GM19467 (cell line): ENCODE results near the gene CDK8.
A peak's percentile ranks its signal among the peaks of the same experiment; 100 is the strongest.
"Not testable (repeated sequence)": the region's sequence is repeated elsewhere in the genome, so short reads cannot be mapped to it uniquely, and the experiment has no call there.

Experiments used
- ATAC-seq: cut with Tn5 transposase; IDR thresholded peaks from one replicate; pipeline ENCODE4 v1.9.1; 2021; ENCODE audit warnings: mild to moderate bottlenecking, moderate library complexity; ENCODE audit not compliant: unreplicated experiment

Gene CDK8

DNA sequence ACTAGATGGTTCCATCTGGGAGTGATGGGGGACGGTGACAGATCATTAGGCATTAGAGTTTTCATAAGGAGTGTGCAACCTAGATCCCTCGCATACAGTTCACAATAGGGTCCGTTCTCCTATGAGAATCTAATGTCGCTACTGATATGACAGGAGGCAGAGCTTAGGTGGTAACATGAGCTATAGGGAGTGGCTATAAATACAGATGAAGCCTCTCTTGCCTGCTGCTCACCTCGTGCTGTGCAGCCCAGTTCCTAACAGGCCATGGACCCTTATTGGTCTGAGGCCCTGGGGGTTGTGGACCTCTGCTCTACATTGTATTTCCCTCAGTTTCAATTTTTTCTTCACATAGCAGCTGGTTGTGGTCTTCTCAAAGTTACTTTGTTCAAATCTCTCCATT is 56.5 kb downstream of the CDK8 start:
- ATAC-seq: no peak

DNA sequence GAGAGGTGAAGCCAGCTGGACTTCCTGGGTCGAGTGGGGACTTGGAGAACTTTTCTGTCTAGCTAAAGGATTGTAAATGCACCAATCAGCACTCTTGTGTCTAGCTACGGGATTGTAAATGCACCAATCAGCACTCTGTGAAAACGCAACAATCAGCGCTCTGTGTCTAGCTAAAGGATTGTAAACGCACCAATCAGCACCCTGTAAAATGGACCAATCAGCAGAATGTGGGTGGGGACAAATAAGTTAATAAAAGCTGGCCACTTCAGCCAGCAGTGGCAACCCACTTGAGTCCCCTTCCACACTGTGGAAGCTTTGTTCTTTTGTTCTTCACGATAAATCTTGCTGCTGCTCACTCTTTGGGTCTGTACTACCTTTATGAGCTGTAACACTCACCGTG is 58.1 kb downstream of the CDK8 start:
- not testable (repeated sequence) for ATAC-seq

DNA sequence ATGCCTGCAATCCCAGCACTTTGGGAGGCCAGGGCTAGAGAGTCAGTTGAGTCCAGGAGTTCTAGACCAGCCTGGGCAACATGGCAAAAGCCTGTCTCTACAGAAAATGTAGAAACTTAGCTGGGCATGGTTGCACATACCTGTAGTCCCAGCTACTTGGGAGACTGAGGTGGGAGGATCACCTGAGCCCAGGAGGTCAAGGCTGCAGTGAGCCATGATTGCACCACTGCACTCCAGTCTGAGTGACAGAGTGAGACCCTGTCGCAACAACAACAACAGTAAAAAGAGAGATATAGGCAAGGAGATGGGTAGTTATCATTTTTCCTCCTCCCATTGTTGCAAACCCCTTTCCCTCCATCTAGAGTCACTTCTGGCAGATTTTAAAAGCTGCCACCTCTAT is 62.2 kb downstream of the CDK8 start:
- not testable (repeated sequence) for ATAC-seq

DNA sequence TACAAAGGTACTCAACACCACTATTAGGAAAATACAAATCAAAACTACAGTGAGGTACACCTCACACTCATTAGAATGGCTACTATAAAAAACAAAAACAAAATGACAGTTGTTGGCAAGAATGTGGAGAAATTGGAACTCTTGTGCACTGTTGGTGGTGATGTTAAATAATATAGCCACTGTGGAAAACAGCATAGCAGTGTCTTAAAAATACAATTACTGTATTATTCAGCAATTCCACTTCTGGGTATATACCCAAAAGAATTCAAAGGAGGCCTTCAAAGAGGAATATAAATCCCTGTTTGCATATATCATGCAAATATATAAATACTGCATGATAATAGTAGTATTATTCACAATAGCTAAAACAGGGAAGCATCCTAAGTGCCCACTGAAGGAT is 66.8 kb downstream of the CDK8 start:
- ATAC-seq: no peak

DNA sequence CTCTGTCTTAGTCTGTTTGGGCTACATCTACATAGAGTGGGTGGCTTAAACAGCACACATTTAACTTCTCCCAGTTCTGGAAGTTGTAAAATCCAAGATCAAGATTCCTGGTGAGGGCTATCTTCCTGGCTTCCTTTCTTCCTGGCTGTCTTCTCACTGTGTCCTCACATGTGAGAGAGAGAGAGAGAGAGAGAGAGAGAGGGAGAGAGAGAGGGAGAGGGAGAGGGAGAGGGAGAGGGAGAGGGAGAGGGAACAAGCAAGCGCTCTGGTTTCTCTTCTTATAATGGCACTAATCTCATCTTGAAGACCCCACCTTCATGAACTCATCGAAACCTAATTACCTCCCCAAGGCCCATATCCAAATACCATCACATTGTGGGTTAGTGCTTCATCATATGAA is 69.2 kb downstream of the CDK8 start:
- no peak for ATAC-seq

DNA sequence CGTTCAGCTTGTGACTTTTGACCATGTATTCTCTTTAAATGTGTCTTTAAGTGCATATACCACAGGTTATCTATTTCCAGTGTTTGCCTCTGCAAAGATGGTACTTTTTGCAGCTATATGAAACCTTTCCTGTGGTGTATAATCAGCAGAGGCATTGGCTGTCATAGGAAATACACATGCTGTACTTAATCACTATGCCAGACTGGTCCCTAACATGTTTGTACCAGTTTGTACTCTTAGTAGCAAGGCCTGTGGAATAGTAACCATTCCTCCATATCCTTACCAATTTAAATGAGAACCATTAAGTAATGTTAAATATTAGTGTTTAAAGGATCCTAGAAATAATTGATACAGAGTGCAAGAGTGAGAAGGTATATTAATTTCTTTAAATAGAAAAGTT is 69.8 kb downstream of the CDK8 start:
- ATAC-seq: no peak

DNA sequence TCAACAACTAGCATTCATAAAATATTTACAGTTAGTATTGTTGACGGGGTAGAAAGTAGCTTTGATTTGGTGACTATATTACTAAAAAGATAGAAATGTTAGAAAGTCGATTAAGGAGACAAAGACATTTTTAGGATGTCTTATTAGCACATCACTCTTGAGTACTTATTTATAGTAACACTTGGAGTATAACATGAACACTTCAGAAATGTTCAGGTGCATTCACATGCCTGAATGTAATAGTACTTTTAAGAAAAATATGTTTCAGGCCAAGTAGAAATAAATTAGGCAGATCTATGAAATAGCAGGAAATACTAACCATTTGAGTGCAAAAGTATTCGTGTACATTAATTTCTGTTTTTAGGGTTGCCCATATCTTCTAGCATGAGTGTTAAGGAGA is 70.4 kb downstream of the CDK8 start:
- ATAC-seq: no peak

DNA sequence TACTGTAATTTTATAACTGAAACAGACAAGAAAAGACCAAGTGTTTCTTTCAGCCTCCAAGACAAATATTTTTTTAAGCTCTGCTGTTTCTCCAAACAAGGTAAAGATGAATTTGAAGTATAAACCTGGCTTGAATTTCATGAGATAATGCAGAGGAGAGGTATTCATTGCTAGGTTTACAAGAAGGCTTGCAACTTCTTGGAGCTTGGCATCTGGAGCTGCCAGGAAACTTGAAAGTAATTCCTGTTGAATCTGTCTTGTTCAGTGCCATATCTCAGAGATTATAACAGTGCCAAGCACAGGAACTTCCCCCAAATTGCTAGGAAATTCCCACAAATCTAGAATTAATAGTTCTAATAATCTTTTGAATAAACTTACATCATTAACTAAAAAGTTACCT is 70.9 kb downstream of the CDK8 start:
- no peak for ATAC-seq

DNA sequence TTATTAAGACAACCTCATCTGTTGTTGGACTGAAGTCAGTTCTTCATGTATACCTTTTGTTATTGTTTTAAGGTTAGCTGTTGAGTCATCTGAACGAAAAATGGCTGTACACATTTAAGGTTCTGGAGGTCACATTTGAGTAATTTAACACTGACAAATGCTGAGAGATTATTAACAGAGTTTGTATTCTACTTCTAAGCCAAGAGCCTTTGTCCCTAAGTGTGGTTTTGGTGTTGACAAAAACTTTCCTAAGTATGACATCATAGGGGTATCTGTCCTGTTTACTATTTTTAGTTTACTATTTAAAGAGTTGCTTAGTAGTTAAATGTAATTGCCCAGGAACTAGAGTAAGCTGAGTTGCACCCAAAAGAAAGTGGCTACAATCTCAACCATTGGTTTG is 71.9 kb downstream of the CDK8 start:
- peak; percentile 76 for ATAC-seq

DNA sequence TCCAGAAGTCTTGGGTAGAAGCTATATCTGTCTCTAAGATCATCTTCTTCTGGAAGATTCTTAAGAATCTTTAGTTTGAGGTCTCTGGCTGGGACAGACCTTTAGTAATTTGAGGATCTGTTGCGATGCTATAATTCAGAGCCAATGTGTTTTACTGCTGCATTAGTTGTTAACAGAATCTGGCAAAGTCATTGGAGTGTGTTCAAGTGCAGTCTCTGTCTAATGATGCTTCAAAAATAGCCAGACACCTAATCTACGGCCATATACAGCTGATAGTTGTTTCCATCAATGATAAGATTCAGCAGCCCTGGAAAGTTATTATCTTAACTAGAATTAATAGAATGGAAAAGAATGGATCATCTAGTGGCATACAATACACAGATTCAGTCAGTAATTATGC is 72.6 kb downstream of the CDK8 start:
- ATAC-seq: no peak

DNA sequence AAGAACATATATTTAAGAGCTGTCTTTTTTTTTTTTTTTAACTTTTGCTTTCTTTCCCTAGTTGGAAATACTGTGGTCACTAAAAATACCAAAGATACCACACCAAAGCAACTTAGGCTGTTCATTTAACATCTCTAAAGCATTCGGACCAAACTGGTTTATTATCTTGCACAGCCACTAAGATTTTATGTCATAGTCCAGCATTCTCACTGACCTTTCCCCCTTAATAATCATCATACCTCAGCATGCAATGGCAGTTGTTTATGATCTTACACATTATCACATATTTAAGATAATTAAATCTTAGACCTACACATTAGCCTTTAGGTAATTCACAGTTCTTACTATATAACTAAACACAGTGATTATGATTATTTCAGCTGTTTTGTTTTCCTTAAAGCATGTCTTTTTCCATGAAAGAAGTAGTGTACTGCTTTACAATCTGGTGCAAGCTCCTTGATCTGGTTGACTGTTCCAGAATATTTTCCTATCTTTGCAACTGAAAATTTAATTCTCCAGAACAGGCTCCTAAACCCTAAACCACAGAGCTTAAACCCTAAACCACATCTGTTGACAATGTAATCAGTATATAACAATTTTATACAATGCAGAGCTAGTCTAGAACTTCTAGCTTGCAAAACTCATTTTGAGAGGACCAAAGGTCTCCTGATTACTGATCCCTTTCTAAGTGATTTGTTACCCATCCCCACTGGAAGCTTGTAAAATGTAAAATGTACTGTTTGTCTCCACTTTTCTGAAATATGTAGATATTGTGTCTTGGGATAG is 74.2 kb downstream of the CDK8 start:
- ATAC-seq: no peak

DNA sequence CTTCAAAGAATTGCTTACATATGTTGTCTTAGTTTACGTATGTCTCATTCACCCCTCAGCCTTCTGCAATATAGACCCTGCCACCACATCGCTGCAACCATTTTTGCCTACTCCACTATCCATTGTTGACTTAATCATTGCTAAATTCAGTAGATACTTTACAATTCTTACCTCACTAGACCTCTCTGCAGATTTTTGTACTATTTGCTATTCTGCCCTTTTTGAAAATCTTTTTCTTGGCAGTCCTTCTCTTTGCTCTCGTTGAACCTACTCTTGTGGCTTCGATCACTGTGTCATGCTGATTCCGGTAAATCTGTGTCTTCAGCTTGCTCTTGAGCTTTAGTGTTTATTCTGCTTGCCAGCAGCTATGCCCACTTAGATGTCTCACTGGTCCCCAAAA is 81.2 kb downstream of the CDK8 start:
- no peak for ATAC-seq

DNA sequence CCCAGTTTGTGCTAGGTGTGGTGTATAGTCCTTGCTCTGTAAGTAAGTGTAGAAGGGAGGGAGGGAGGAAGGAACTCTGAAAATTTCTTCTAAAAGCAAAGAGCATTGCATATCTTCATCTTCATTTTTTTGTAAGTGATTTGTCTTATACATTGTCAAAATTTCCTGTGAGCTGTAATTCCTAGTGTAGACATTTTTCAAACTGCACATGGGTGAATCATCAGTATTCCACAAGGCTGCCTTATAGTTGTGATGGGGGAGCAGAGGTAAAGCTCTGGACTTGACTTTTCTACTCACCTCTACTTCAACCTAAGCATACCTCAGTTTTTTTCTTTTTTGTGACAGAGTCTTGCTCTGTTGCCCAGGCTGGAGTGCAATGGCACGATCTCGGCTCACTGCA is 86.9 kb downstream of the CDK8 start:
- ATAC-seq: no peak

DNA sequence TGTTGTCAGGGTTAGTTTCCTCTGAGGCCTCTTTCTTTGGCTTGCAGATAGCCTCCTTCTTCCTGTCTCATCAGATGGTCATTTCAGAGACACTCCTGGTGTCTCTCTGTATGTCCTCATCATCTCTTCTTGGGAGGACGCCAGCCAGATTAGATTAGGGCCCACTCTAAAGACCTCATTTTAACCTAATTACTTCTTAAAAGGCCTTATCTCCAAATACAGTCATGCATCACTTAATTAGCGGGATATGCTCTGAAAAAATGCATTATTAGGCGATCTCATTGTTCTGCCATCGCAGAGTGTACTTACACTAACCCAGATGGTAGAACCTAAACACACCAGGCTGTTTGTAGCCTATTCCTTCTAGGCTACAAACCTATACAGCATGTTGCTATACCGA is 89.0 kb downstream of the CDK8 start:
- ATAC-seq: no peak

DNA sequence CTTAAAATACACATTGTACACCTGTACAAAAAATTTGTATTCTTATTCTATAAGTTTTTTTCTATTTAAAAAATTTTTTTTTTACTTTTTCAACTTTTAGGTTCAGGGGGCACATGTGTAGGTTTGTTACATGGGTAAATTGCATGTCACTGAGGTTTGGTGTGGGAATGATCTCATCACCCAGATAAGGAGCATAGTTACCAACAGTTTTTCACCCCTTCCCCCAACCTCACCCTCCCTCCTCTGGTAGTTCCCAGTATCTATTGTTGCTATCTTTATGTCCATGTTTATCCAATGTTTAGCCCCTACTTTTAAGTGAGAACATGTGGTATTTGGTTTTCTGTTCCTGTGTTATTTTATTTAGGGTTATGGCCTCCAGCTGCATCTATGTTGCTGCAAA is 89.9 kb downstream of the CDK8 start:
- ATAC-seq: no peak

DNA sequence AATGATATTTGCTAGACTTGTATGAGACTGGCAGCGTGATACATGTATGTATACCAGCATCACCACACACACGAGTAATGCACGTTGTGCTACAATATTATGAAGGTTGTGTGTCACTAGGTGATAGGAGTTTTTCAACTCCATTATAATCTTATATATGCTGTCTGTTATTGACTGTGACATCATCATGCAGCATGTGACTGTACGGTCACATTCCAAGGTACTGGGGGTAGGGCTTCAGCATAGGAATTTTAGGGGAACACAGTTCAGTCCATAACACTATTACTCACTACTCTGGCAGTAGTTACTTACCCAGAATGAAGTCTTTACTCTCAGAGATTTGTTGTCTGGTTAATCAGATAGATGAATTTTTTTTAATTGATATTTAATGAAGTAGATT is 91.1 kb downstream of the CDK8 start:
- ATAC-seq: no peak

DNA sequence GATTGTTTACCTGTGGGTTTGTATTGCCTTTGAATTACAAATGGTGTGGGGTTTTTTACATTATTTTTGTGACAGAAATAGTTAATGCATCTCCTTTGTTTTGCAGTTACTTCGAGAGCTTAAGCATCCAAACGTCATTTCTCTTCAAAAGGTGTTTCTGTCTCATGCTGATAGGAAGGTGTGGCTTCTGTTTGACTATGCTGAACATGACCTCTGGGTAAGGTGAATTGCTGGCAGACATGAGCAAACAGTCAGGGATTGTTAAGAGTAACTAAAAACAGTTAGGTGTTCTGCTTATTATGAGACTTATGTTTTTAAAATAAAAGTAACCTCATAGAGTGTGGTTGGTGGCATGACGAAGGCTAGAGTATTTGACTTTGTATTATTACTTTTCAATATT is 95.0 kb downstream of the CDK8 start:
- ATAC-seq: no peak

DNA sequence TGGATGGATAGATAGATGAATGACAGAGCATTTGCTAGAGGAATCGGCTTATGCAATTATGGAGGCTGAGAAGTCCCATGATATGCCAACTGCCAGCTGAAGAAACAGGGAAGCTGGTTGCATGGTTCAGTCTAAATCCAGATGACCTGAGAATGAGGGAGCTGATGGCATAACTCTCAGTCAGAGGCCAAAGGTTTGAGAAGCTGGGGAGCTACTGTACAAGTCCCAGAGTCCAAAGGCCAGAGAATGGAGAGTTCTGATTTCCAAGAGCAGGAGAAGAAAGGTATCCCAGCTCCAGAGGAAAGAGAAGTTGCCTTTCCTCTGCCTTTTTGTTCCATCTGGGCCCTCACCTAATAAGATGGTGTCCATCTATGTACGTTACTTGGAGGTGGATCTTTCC is 108.3 kb downstream of the CDK8 start:
- ATAC-seq: no peak

DNA sequence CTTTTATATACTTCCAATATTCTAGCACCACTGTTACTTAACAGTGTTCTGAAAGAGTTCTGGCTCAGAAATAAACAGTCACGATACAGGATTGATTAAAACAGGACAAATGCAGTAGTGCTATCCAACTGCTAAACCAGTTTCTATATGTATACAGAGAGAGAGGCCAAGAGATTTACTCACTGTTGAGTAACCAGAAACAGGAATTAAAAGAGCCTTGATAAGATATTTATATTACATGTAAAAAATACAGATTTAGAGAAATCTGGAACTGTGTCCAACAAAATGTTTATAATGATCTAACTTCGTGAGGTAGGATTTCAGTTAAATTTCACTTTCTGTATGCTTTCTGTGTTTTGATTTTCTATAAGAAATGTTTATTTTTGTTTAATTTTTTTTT is 116.6 kb downstream of the CDK8 start:
- no peak for ATAC-seq

DNA sequence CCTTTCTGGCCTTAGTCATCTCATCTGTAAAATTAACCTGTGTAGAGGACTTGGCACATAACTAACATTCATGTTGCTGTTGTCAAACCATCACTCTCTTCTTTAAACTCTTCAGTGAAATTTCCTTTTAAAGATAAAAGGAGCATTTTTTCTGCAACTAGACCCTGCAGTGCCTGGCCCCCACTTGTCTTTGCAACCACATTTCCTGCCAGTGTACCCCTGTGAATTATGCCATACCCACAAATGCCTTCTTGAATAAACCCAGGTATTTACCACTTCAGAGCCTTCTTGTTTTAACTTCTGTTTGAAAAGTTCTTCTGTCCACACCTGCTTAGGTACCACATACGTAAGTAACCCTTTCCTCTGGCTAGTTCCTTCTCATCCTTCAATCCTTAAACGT is 118.8 kb downstream of the CDK8 start:
- no peak for ATAC-seq

DNA sequence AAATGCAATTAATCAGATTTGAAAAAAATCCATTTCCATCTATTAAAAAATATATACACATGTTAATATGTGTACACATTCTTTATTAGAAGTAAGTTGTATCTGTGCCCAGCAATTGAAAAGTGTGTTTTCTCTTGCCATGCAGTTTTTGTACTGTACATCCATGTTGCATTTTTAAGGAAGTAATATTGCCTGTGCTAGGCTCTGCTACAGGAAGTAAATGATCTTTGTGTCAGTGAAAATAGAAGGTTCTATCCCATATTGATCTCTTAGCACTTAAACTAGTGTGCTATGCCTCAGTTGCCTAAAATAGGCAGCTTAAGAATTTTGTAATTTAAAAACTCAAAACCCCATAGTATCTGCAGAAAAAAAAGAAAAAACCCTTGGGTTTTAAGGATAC is 122.5 kb downstream of the CDK8 start:
- no peak for ATAC-seq

DNA sequence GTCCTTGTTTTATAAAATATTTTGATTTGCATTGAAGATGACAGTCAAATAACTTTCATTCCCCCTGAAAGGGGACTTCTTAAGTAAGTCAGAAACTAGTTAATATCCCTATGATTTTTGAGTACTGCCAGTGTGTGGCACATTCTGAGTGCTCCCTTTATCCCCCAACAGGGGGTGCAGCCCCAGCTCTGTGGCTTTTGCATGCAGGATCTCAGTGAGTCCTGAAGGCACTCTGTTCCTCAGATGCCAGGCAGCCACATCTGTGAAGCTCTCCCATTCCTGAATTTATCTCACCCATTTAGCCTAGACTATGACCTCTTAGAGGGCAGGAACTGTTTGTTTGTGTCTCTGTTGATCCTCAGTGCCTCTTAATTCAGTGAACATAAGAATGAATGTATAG is 123.1 kb downstream of the CDK8 start:
- ATAC-seq: no peak

DNA sequence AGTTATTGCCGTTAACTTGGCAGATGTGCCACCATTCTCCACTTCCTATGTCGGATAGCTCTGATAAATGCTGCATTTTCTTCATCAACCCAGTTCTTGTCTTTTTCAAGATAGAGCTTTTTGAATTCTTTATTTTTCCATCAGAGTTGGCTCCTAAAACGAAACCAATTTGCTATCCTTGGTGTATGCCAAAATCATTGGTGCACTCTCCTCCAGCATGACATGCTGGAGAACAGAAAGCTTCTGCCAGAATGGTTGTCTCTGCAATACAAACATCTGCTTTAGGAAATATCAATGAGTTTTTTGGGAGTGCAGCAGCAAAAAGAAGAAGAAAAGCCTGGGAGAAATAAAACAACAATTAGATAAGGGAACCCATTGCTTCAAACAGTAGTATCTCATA is 124.2 kb downstream of the CDK8 start:
- ATAC-seq: no peak
